Daoy (cell line): Measurements from ENCODE around the gene OOSP4A. TPM values are rescaled to one million over a fixed set of nuclear protein-coding genes. Genes with fewer than 3 reads are reported as not detected.

Experiments
- DNase-seq: peaks from one replicate; pipeline ENCODE4 v3.0.0-alpha.2; 2015; ENCODE audit warnings: low read depth
- total RNA-seq: library from RNA; depleted of rRNA; stranded (reverse); fragments of >200 nt; shearing (Covaris generic); gene quantifications from 2 replicates; pipeline ENCODE4 v1.2.3, GENCODE V29; 2014; rRNA removed

The OOSP4A gene
- total RNA-seq = not detected in 2 replicates

GRCh38 chr11:59963733-59964132 lies at the start of gene OOSP4A:
Gene OOSP4A, plus strand, starts transcription at chr11:59964033. Its CDS starts 0 bp downstream, at chr11:59964033.
- DNase-seq = no peak

- DNase-seq = no peak
Measured at GRCh38 chr11:59918480-59918879, 45.4 kb upstream of the OOSP4A start.

- peak; percentile 49 for DNase-seq
Measured at GRCh38 chr11:59918987-59919589, 44.7 kb upstream of the OOSP4A start.

GRCh38 chr11:59923813-59924212 lies 40.0 kb upstream of the OOSP4A start:
- DNase-seq = no peak

GRCh38 chr11:59931688-59932087 lies 32.1 kb upstream of the OOSP4A start:
- DNase-seq = no peak

- DNase-seq = no peak
Measured at GRCh38 chr11:59938132-59938531, 25.7 kb upstream of the OOSP4A start, which contains the start of gene OOSP1. Gene OOSP1, plus strand, starts transcription at chr11:59938432. Its CDS starts 23 bp downstream, at chr11:59938455.

GRCh38 chr11:59938718-59939117 lies 25.1 kb upstream of the OOSP4A start:
- DNase-seq = no peak

GRCh38 chr11:59939482-59939881 lies 24.4 kb upstream of the OOSP4A start:
- DNase-seq = no peak

GRCh38 chr11:59941091-59941490 lies 22.7 kb upstream of the OOSP4A start:
- no peak for DNase-seq

GRCh38 chr11:59943997-59944714 lies 19.7 kb upstream of the OOSP4A start:
- DNase-seq = peak; percentile 11

GRCh38 chr11:59944720-59945119 lies 19.1 kb upstream of the OOSP4A start:
- no peak for DNase-seq

- no peak for DNase-seq
Measured at GRCh38 chr11:59953463-59954218, 10.2 kb upstream of the OOSP4A start.

- no peak for DNase-seq
Measured at GRCh38 chr11:59954219-59954847, 9.5 kb upstream of the OOSP4A start.

GRCh38 chr11:59957094-59957493 lies 6.7 kb upstream of the OOSP4A start:
- DNase-seq = peak; percentile 15

GRCh38 chr11:59960502-59961381 lies 3.1 kb upstream of the OOSP4A start:
- DNase-seq = no peak

GRCh38 chr11:59962107-59962482 lies 1.7 kb upstream of the OOSP4A start:
- no peak for DNase-seq

- no peak for DNase-seq
Measured at GRCh38 chr11:59965424-59965823, 1.6 kb downstream of the OOSP4A start.

- DNase-seq = no peak
Measured at GRCh38 chr11:59966201-59966600, 2.4 kb downstream of the OOSP4A start.

GRCh38 chr11:59967677-59968394 lies 4.0 kb downstream of the OOSP4A start:
- DNase-seq = no peak

GRCh38 chr11:59968395-59968783 lies 4.6 kb downstream of the OOSP4A start:
- DNase-seq = no peak

GRCh38 chr11:59973097-59973496 lies 9.3 kb downstream of the OOSP4A start:
- DNase-seq = no peak
